ENCODE data around the gene EME2.

EME2 gene

GRCh38 chr16:1726661-1727502 is 45.7 kb upstream of the EME2 start:
- Histone ChIP-seq H2BK15ac (ENCODE audit: low read length) (no peak overlapping the region), H3K4me1 (ENCODE audit: control insufficient read depth in 2 of 2, insufficient read depth in 1 of 2, low read depth in 1 of 2, low read length in 2 of 2) (no peaks in the 10 kb centered on the region), H4K8ac (ENCODE audit: low read depth, low read length) (no peak overlapping the region), H3K14ac (ENCODE audit: low read length) (no peak overlapping the region), H3K79me1 (ENCODE audit: low read depth, low read length) (peaks cover 8% of the 10 kb centered on the region), H3K27me3 (ENCODE audit: control insufficient read depth in 3 of 3, insufficient read depth in 3 of 3, low read depth in 1 of 3, low read length in 3 of 3) (no peaks in the 10 kb centered on the region), H2AK5ac (ENCODE audit: low read depth, low read length) (no peak overlapping the region), H3K4me3 (ENCODE audit: low read length in 2 of 2) (peak overlapping the region in 1 of 2 donors; percentile 50), H3K4ac (ENCODE audit: low read length) (no peak overlapping the region), H4K91ac (ENCODE audit: low read depth, low read length, poor library complexity) (no peak overlapping the region), H3K18ac (ENCODE audit: low read length) (no peak overlapping the region), H2BK120ac (ENCODE audit: low read depth, low read length) (no peak overlapping the region), H3K36me3 (replicated peaks in 1 of 2; ENCODE audit: control insufficient read depth in 2 of 2, insufficient read depth in 2 of 2, low read length in 2 of 2) (peaks cover 28 to 61% of the 10 kb centered on the region in 2 donors), H3K9ac (ENCODE audit: low read depth, low read length, poor library complexity) (peak overlapping the region; percentile 27), H2BK5ac (ENCODE audit: low read length) (no peak overlapping the region), H3K23ac (ENCODE audit: low read depth, low read length, poor library complexity) (peak overlapping the region; percentile 60), H3K27ac (replicated peaks; ENCODE audit: low read length) (no peak overlapping the region), H3K9me3 (replicated peaks in 1 of 2; ENCODE audit: control insufficient read depth in 2 of 2, insufficient read depth in 1 of 2, low read depth in 1 of 2, low read length in 2 of 2) (peaks cover 0 to 2% of the 10 kb centered on the region in 2 donors), H2BK12ac (ENCODE audit: low read length) (no peak overlapping the region), H3K4me2 (ENCODE audit: insufficient read depth, low read length, poor library complexity, severe bottlenecking) (no peak overlapping the region), H2AFZ (ENCODE audit: low read length) (no peak overlapping the region)
- no peak for DNase-seq (ENCODE audit: low spot score)
- WGBS, 2 donors (ENCODE audit: extremely low coverage in 2 of 2, insufficient read length in 2 of 2, insufficient replicate concordance in 1 of 2): no CpG with 5 or more reads among the region's 32 CpGs

GRCh38 chr16:1727651-1728624 is 44.7 kb upstream of the EME2 start:
- Histone ChIP-seq H3K27me3 (ENCODE audit: control insufficient read depth in 3 of 3, insufficient read depth in 3 of 3, low read depth in 1 of 3, low read length in 3 of 3) (no peaks in the 10 kb centered on the region), H3K4me2 (ENCODE audit: insufficient read depth, low read length, poor library complexity, severe bottlenecking) (no peak overlapping the region), H3K23ac (ENCODE audit: low read depth, low read length, poor library complexity) (peak overlapping the region; percentile 65), H3K79me1 (ENCODE audit: low read depth, low read length) (peaks cover 8% of the 10 kb centered on the region), H2AFZ (ENCODE audit: low read length) (no peak overlapping the region), H3K4me1 (ENCODE audit: control insufficient read depth in 2 of 2, insufficient read depth in 1 of 2, low read depth in 1 of 2, low read length in 2 of 2) (no peaks in the 10 kb centered on the region), H3K36me3 (replicated peaks in 1 of 2; ENCODE audit: control insufficient read depth in 2 of 2, insufficient read depth in 2 of 2, low read length in 2 of 2) (peaks cover 35 to 72% of the 10 kb centered on the region in 2 donors), H4K91ac (ENCODE audit: low read depth, low read length, poor library complexity) (no peak overlapping the region), H3K14ac (ENCODE audit: low read length) (peak overlapping the region; percentile 47), H2BK12ac (ENCODE audit: low read length) (no peak overlapping the region), H2BK120ac (ENCODE audit: low read depth, low read length) (no peak overlapping the region), H3K4ac (ENCODE audit: low read length) (no peak overlapping the region), H3K4me3 (ENCODE audit: low read length in 2 of 2) (peak overlapping the region in 1 of 2 donors; percentile 29), H4K8ac (ENCODE audit: low read depth, low read length) (no peak overlapping the region), H2BK5ac (ENCODE audit: low read length) (no peak overlapping the region), H3K18ac (ENCODE audit: low read length) (no peak overlapping the region), H3K9me3 (replicated peaks in 1 of 2; ENCODE audit: control insufficient read depth in 2 of 2, insufficient read depth in 1 of 2, low read depth in 1 of 2, low read length in 2 of 2) (peaks cover 0 to 2% of the 10 kb centered on the region in 2 donors), H2BK15ac (ENCODE audit: low read length) (no peak overlapping the region), H3K27ac (replicated peaks; ENCODE audit: low read length) (no peak overlapping the region), H3K9ac (ENCODE audit: low read depth, low read length, poor library complexity) (peak overlapping the region; percentile 72), H2AK5ac (ENCODE audit: low read depth, low read length) (no peak overlapping the region)
- no peak for DNase-seq (ENCODE audit: low spot score)
- no CpG with 5 or more reads among the region's 37 CpGs for WGBS, 2 donors (ENCODE audit: extremely low coverage in 2 of 2, insufficient read length in 2 of 2, insufficient replicate concordance in 1 of 2)

GRCh38 chr16:1729026-1729425 is 43.6 kb upstream of the EME2 start:
- Histone ChIP-seq H3K36me3 (replicated peaks in 1 of 2; ENCODE audit: control insufficient read depth in 2 of 2, insufficient read depth in 2 of 2, low read length in 2 of 2) (peaks cover 45 to 82% of the 10 kb centered on the region in 2 donors), H3K23ac (ENCODE audit: low read depth, low read length, poor library complexity) (no peak overlapping the region), H3K27me3 (ENCODE audit: control insufficient read depth in 3 of 3, insufficient read depth in 3 of 3, low read depth in 1 of 3, low read length in 3 of 3) (no peaks in the 10 kb centered on the region)

More at GRCh38 chr16:1729026-1729425, 43.6 kb upstream of the EME2 start:
- Histone ChIP-seq H2BK5ac (ENCODE audit: low read length) (no peak overlapping the region), H3K79me1 (ENCODE audit: low read depth, low read length) (peaks cover 5% of the 10 kb centered on the region), H3K4ac (ENCODE audit: low read length) (peak overlapping the region; percentile 23), H3K9me3 (replicated peaks in 1 of 2; ENCODE audit: control insufficient read depth in 2 of 2, insufficient read depth in 1 of 2, low read depth in 1 of 2, low read length in 2 of 2) (peaks cover 0 to 2% of the 10 kb centered on the region in 2 donors), H3K4me2 (ENCODE audit: insufficient read depth, low read length, poor library complexity, severe bottlenecking) (no peak overlapping the region), H3K18ac (ENCODE audit: low read length) (no peak overlapping the region), H4K8ac (ENCODE audit: low read depth, low read length) (no peak overlapping the region), H4K91ac (ENCODE audit: low read depth, low read length, poor library complexity) (no peak overlapping the region), H3K27ac (replicated peaks; ENCODE audit: low read length) (no peak overlapping the region), H2BK120ac (ENCODE audit: low read depth, low read length) (no peak overlapping the region), H3K9ac (ENCODE audit: low read depth, low read length, poor library complexity) (no peak overlapping the region), H2BK12ac (ENCODE audit: low read length) (no peak overlapping the region), H2AFZ (ENCODE audit: low read length) (no peak overlapping the region), H3K4me3 (ENCODE audit: low read length in 2 of 2) (no peak overlapping the region), H3K4me1 (ENCODE audit: control insufficient read depth in 2 of 2, insufficient read depth in 1 of 2, low read depth in 1 of 2, low read length in 2 of 2) (no peaks in the 10 kb centered on the region), H2AK5ac (ENCODE audit: low read depth, low read length) (no peak overlapping the region), H2BK15ac (ENCODE audit: low read length) (no peak overlapping the region), H3K14ac (ENCODE audit: low read length) (no peak overlapping the region)
- no CpG with 5 or more reads among the region's 18 CpGs for WGBS, 2 donors (ENCODE audit: extremely low coverage in 2 of 2, insufficient read length in 2 of 2, insufficient replicate concordance in 1 of 2)
- no peak for DNase-seq (ENCODE audit: low spot score)

Measured in neuronal stem cell (in vitro differentiated cells).